ENCODE measurements around the gene PPP5C.
"Not testable (repeated sequence)": the region's sequence is repeated elsewhere in the genome, so short reads cannot be mapped to it uniquely, and the experiment has no call there.

The PPP5C gene

GRCh38 chr19:46411088-46411924 is 64.4 kb downstream of the PPP5C start:
- no peak for DNase-seq

DNA sequence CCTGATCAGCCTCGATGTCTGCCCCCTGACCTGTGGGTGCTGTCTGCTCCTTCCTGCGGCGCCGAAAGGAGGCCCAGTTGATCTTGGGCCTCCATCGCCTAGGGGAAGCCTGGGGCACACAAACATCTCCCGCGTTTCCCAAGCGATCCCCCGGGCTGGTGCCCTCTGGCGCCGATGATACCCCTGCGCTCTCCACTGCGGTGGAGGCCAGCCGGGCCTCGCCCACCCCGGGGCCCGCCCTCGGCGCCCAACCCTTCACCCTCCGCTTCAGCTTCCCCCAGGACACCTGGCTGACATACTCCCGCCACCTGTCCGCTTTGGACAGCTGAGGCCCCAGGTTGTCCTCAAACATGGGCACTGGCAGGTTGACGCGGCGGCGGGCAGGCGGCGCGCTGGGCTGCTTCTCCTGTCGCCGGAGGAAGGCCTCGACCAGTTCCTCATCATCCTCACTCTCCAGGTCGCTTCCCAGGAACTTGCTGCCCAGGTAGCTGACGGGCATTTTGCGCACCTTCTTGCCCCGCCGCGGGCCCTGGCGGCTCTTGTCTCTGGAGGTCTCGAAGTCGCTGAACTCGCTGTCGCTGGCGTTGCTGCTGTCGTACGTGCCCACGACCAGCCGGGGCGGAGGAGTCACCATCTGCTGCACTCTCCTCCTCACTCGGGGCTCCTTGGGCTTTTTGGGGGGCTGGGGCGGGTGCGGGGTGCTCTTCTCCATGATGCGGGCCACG is 65.2 kb downstream of the PPP5C start:
- DNase-seq = no peak

DNA sequence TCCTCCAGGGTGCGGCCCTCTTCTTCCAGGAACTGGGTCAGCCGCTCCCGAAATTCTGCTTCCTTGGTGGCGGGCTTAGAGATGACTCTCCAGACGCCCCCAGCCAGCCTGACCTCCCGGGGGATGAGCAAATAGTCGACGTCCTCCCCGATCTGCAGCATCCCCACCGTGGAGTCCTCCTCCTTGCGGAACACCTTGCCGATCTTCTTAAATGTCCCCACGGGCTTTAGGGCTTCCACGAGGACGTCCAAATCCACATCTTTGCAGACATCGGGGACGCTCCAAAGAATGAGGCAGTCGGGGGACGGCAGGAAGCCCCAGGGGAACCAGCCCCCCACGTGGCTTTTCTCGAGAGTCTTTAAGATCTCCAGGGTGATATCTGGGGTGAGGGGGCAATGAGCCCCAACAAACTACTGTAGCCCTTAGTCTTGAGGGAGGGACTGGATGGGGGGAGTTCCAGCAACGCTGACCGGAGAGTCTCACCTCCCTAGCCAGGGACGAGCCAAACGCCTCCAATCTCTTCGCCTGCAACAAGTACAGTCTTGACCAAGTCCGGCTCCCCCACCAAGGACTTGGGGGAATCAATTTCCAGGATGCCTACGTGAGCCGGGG is 65.9 kb downstream of the PPP5C start:
- DNase-seq = no peak

DNA sequence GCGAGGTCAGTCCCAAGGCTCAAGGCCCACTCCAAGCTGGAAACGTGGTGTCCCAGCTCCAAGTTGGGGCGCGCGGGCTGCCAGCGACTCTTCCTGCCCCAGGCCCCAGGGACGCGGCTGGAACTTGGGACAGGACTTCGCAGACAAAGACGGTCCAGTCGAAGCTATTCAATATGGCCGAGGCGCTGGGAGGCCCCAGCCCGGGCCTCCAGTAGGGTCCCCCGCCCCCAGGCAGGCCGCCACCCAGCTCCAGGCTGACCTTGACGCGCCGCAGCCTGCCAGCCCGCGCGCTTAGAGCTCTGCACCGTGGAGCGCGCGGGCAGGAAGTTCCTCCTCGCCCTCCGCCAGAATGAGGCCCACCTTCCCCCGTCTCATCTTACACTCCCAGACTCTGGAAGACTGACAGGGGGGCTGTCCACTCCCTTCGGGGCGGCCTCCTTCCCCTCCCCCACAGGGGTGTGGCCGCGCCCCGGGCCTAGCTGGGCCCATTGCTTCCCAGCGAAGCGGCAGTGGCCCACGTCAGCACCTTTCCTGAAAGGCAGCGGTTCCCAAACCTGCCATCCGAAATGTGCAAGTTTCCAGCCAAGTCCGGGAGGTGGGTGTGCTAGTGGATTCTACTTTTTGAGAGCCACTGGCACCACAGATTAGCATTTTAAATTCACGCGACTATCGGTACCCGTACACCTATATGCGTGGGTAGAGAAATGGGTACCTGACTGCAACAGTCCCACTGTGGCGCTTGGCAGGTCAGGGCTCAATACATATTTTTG is 66.6 kb downstream of the PPP5C start, which contains the start of gene CCDC8:
TSS of gene CCDC8 (minus strand) at position 303 of the 770 bp plus-strand sequence. CDS start 754 bp downstream, outside the sequence.
- no peak for DNase-seq

GRCh38 chr19:46414899-46415298 is 68.0 kb downstream of the PPP5C start:
- not testable (repeated sequence) for DNase-seq

GRCh38 chr19:46415804-46416709 is 69.2 kb downstream of the PPP5C start:
- peak; percentile 17 for DNase-seq

DNA sequence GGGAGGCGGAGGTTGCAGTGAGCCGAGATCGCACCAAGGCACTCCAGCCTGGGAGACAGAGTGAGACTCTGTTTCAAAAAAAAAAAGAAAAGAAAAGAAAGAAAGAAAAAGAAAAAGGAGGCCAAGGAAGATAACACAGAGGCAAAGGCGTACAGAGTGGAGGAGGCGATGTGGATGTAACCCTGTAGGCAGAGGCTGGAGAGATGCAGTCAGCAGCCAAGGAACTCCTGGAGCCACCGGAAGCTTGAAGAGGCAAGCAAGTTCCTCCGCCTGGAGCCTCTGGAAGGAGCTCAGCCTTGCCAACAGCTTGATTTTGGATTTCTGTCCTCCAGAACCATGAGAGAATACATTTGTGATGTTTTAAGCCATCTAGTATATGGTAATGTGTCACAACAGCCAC is 73.2 kb downstream of the PPP5C start:
- no peak for DNase-seq

GRCh38 chr19:46422344-46422743 is 75.5 kb downstream of the PPP5C start:
- DNase-seq = no peak

- no peak for DNase-seq
Measured at GRCh38 chr19:46423188-46423587, 76.3 kb downstream of the PPP5C start.

- no peak for DNase-seq
Measured at GRCh38 chr19:46426035-46426505, 79.2 kb downstream of the PPP5C start.

DNA sequence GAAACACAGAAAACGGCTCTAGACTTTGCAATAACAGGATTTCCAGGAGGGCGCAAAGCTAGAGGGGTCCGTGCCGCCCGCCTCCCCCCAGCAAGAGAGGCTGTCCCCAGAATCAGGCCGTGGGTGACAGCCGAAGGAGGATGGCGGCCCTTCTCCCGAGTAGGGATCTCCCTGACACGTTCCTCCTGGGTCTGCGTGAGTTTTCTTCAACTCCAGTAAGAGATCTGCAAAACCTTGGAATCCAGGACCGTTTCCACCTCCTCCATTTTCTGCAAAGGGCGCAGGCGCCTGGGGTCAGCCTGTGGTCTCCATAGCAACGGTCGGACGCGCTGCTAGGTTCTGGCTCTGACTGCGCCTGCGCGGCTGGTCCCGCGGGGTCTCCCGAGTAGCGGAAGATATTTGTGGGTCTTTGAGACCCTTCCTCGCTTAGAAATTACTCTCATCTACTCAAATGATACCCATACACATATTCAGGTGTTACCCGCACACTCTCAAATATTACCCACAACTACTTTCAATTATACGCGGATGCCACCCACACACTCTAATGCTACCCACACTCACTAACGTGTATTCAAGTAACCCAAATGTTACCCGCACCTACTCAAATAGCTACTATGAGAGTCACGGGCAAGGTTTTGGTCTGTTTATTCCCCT is 79.7 kb downstream of the PPP5C start:
- DNase-seq = peak; percentile 39

DNA sequence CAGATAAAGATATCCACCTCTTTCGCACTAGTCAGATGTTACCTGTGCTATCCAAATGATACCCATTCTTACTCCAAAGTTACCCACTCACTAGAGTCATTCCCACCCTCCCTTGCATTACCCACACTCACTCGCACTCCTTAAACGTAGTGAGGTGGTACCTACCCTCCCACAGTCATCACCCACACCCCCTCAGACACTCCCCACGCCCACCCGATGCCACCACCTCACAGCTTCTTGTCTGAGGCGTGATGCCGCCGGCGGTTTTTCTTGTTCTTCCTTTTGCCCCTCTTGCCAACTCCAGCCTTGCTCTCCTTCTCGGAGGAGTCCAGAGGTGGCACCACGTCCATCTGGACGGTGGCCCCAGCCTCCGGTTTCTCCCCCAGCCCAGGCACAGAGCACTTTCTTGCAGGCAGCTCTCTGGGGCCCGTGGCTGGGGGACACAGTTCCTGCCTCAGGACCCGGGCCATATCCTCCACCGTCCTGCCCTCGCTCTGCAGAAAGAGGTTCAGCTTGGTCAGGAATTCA is 80.7 kb downstream of the PPP5C start:
- no peak for DNase-seq

DNA sequence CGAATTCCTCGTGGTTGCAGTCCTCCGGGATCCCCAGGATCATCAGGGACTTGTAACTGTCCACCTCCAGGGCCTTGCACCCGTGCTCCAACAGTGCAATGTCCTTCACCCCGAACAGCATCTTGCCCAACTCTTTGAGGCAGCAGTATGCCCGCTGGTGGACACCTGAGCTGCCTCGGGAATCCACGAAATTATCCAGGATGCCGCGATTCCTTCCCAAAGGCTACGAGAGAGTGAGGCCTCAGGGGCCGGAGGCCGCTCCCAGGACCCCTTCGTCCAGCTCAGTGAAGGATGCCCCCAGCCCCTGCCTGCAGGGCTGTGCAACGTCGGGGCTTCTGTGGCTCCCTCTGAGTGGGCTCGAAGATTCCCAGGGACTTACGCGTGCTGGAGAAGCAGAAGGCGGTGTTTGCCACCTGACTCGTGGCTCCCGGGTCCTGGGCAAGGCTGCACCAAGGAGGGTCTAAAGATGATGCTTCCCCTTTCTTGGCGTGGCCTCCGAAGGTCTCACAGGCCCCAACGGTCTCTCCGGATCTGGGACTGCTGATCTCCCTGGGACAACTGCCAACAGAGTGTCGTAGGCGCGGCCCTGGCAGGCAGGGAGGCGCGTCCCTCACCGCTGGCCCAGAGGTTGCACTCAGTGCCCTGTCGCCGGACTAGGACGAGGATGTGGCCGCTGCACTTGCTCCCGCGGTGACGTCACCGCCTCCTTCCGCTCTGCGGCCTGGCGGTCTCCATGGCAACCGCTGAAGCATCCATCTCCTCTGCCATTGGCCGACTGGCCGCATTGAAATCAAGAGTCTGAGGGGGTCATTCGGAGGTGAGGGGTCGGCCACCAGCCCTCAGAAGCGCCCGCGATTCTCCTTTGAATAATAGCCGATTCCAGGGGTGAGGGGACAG is 81.6 kb downstream of the PPP5C start, which contains the start of gene PNMA8C:
TSS of gene PNMA8C (minus strand) at position 698 of the 897 bp plus-strand sequence. CDS start at position 121, 577 bp downstream.
- DNase-seq = peak; percentile 78

DNA sequence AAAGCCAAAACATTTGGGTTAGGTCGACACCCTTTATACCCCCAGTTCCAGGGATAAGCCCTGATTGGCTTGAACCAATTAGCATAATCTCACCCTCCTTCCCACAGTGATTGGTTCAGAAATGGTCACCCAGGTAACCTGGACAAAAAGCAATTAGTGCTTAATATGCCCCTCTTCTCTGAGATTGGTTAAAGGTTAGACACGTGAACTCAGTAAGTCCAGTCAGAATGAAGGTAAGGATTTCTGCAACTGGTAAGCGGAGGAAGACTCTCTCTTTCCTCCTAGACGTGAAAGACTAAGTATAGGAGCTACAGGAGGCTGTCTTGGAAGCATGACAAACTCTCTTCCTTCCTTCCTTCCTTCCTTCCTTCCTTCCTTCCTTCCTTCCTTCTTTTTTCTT is 83.1 kb downstream of the PPP5C start:
- DNase-seq = no peak

DNA sequence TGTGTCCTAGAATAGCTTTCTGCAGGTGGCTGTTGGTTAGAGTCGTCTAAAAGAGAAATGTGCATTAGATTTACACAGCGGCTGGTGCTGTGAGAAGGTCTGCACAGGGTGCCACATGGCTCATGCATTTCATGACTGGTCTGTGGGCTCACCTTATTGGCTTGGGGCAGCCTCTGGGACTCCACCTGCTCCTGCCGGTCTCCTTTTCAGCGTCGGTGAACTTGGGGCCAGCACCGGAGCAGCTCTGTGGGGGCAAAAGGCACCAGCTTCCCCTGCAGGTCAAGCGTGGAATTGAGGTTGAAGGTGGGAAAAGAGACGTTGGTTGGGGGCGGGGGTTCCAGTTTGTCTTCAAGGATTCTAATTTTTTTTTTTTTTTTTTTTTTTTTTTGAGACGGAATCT is 84.9 kb downstream of the PPP5C start:
- DNase-seq = no peak

DNA sequence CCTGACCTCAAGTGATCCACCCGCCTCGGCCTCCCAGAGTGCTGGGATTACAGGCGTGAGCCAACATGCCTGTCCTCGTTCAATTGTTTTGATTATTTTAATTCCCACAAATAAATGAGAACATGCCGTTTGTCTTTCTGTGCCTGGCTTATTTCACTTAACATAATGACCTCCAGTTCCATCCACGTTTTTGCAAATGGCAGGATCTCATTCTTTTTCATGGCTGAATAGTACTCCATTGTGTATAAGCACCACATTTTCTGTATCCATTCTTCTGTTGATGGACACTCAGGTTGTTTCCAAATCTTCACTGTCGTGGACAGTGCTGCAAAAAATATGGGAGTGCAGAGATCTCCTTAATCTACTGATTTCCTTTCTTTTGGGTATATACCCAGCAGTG is 86.6 kb downstream of the PPP5C start:
- DNase-seq = not testable (repeated sequence)

GRCh38 chr19:46435009-46435408 is 88.1 kb downstream of the PPP5C start:
- DNase-seq = no peak

- DNase-seq = not testable (repeated sequence)
Measured at GRCh38 chr19:46435689-46436088, 88.8 kb downstream of the PPP5C start.

Measured in CD4-positive, alpha-beta T cell treated with Interferon gamma for 1 hour (primary cell).